Neural crest cell (in vitro differentiated cells): ENCODE results near the gene FOXK1. TPM values are rescaled to one million over a fixed set of nuclear protein-coding genes. Genes with fewer than 3 reads are reported as not detected.

ENCODE experiments used
- DNase-seq: peaks from one replicate; pipeline ENCODE4 v3.0.0; 2021; ENCODE audit warnings: low read depth, mixed read lengths, low spot score
- H3K27ac Mint-ChIP-seq: one replicate; pipeline ENCODE4 v1.8.0; 2021; ENCODE audit warnings: mild to moderate bottlenecking, mixed read lengths; ENCODE audit not compliant: unreplicated experiment
- H3K27me3 Mint-ChIP-seq: 2 replicates; pipeline ENCODE4 v1.8.0; 2021; ENCODE audit warnings: low read depth, mild to moderate bottlenecking, mixed read lengths
- H3K36me3 Mint-ChIP-seq: 2 replicates; pipeline ENCODE4 v1.8.0; 2021; ENCODE audit warnings: low read depth, mild to moderate bottlenecking, mixed read lengths
- H3K4me1 Mint-ChIP-seq: 2 replicates; pipeline ENCODE4 v1.8.0; 2021; ENCODE audit warnings: mixed read lengths
- H3K4me3 Mint-ChIP-seq: one replicate; pipeline ENCODE4 v1.8.0; 2021; ENCODE audit warnings: mild to moderate bottlenecking, mixed read lengths
- H3K9me3 Mint-ChIP-seq: 2 replicates; pipeline ENCODE4 v1.8.0; 2021; ENCODE audit warnings: mixed read lengths
- CTCF ChIP-seq: fragments of 200-600 bp; sonication (generic); conservative IDR thresholded peaks from 2 replicates; pipeline ENCODE4 v1.5.0; 2021; ENCODE audit warnings: antibody characterized with exemption, mild to moderate bottlenecking
- total RNA-seq: library from RNA; stranded (reverse); gene quantifications from 2 replicates; pipeline ENCODE4 v1.2.1, GENCODE V29; 2021

FOXK1 gene
- total RNA-seq, 1 donor from 2014 or later = 29.1 TPM

- peak; percentile 71 for DNase-seq
- peak overlapping the region; percentile 85 for H3K4me3 Mint-ChIP-seq
- no peaks in the 10 kb centered on the region for H3K27me3 Mint-ChIP-seq
- TF ChIP-seq CTCF = no peak
- peaks cover 4% of the 10 kb centered on the region for H3K36me3 Mint-ChIP-seq
- H3K27ac Mint-ChIP-seq = peak overlapping the region; percentile 99
- H3K9me3 Mint-ChIP-seq = peaks cover 5% of the 10 kb centered on the region
- H3K4me1 Mint-ChIP-seq = peaks cover 35% of the 10 kb centered on the region
These were observed 31.6 kb upstream of the FOXK1 start for GRCh38 chr7:4650433-4651047.

- H3K9me3 Mint-ChIP-seq = peaks cover 15% of the 10 kb centered on the region
- no peak for TF ChIP-seq CTCF
- peaks cover 45% of the 10 kb centered on the region for H3K4me1 Mint-ChIP-seq
- peak overlapping the region; percentile 75 for H3K27ac Mint-ChIP-seq
- H3K4me3 Mint-ChIP-seq = no peak overlapping the region
- H3K27me3 Mint-ChIP-seq = no peaks in the 10 kb centered on the region
- H3K36me3 Mint-ChIP-seq = peaks cover 16% of the 10 kb centered on the region
- no peak for DNase-seq
These were observed 28.3 kb upstream of the FOXK1 start for GRCh38 chr7:4653771-4654170.

GRCh38 chr7:4655311-4655710, 26.8 kb upstream of the FOXK1 start:
- no peak overlapping the region for H3K4me3 Mint-ChIP-seq
- peaks cover 17% of the 10 kb centered on the region for H3K36me3 Mint-ChIP-seq
- no peaks in the 10 kb centered on the region for H3K27me3 Mint-ChIP-seq
- TF ChIP-seq CTCF = no peak
- H3K4me1 Mint-ChIP-seq = peaks cover 42% of the 10 kb centered on the region
- peaks cover 22% of the 10 kb centered on the region for H3K9me3 Mint-ChIP-seq
- peak overlapping the region; percentile 54 for H3K27ac Mint-ChIP-seq
- no peak for DNase-seq

GRCh38 chr7:4655896-4656295, 26.2 kb upstream of the FOXK1 start:
- H3K4me1 Mint-ChIP-seq = peaks cover 36% of the 10 kb centered on the region
- no peaks in the 10 kb centered on the region for H3K27me3 Mint-ChIP-seq
- peaks cover 19% of the 10 kb centered on the region for H3K9me3 Mint-ChIP-seq
- peaks cover 15% of the 10 kb centered on the region for H3K36me3 Mint-ChIP-seq
- H3K27ac Mint-ChIP-seq = peak overlapping the region; percentile 61
- no peak overlapping the region for H3K4me3 Mint-ChIP-seq
- DNase-seq = no peak
- no peak for TF ChIP-seq CTCF

GRCh38 chr7:4657640-4658417, 24.3 kb upstream of the FOXK1 start:
- no peak overlapping the region for H3K27ac Mint-ChIP-seq

More at GRCh38 chr7:4657640-4658417, 24.3 kb upstream of the FOXK1 start:
- TF ChIP-seq CTCF = no peak
- Mint-ChIP-seq H3K27me3 (no peaks in the 10 kb centered on the region), H3K4me1 (peaks cover 19% of the 10 kb centered on the region), H3K36me3 (peaks cover 15% of the 10 kb centered on the region), H3K4me3 (no peak overlapping the region), H3K9me3 (peaks cover 19% of the 10 kb centered on the region)
- DNase-seq = no peak
